IMR-90 (cell line): ENCODE measurements around the gene HMGA1. TPM values are rescaled to one million over a fixed set of nuclear protein-coding genes. Genes with fewer than 3 reads are reported as not detected.

ENCODE experiments used
- ATAC-seq: fragments of 200-7000 bp; cut with Tn5 transposase; 2 replicates; pipeline ENCODE4 v1.9.1; 2020; ENCODE audit warnings: low read depth, mild to moderate bottlenecking, moderate library complexity
- BruUV-seq: library from RNA; stranded (reverse); fragments of 400-500 nt; replicated peaks from 2 replicates; lab custom pipeline; 2021; lab: Mats Ljungman, UMichigan
- CTCF ChIA-PET: fragments of 300-600 bp; formaldehyde crosslinking; extraction: SDS; loops from one replicate; lab custom pipeline; 2021; ENCODE audit warnings: antibody characterized with exemption; lab: Yijun Ruan, JAX
- POLR2A ChIA-PET: fragments of 300-600 bp; sonication (Branson Sonifier 250); formaldehyde crosslinking; loops from one replicate; lab custom pipeline; 2022; ENCODE audit warnings: antibody characterized with exemption; ENCODE audit not compliant: unreplicated experiment; lab: Charles Lee
- DNase-seq: peaks from one replicate; pipeline ENCODE4 v3.0.0; 2013
- H2AFZ ChIP-seq: replicated peaks from 2 replicates; pipeline ENCODE3; 2013; ENCODE audit warnings: low read length, mild to moderate bottlenecking; ENCODE audit not compliant: poor library complexity
- H2AK5ac ChIP-seq: 2 replicates; pipeline ENCODE4 v1.6.1; 2013; ENCODE audit warnings: low read depth, low read length, inconsistent platforms
- H2AK9ac ChIP-seq: replicated peaks from 2 replicates; pipeline ENCODE3; 2013; ENCODE audit warnings: mild to moderate bottlenecking, low read depth, low read length, moderate library complexity; ENCODE audit not compliant: poor library complexity
- H2BK120ac ChIP-seq: 2 replicates; pipeline ENCODE4 v1.6.1; 2013; ENCODE audit warnings: low read depth, low read length, inconsistent platforms
- H2BK15ac ChIP-seq: 3 replicates; pipeline ENCODE4 v1.6.1; 2013; ENCODE audit warnings: low read depth, low read length, inconsistent platforms
- H2BK20ac ChIP-seq: 2 replicates; pipeline ENCODE4 v1.6.1; 2013; ENCODE audit warnings: low read depth, mild to moderate bottlenecking, inconsistent platforms, low read length, moderate library complexity
- H2BK5ac ChIP-seq: 2 replicates; pipeline ENCODE4 v1.6.1; 2013; ENCODE audit warnings: mild to moderate bottlenecking, low read depth, low read length, inconsistent platforms; ENCODE audit not compliant: poor library complexity, severe bottlenecking
- H3K14ac ChIP-seq: replicated peaks from 2 replicates; pipeline ENCODE4 v1.6.1; 2013; ENCODE audit warnings: low read depth, low read length, inconsistent platforms
- H3K18ac ChIP-seq: 2 replicates; pipeline ENCODE4 v1.6.1; 2013; ENCODE audit warnings: low read depth, low read length, control low read depth
- H3K23ac ChIP-seq: 2 replicates; pipeline ENCODE4 v1.6.1; 2013; ENCODE audit warnings: low read depth, low read length, inconsistent platforms
- H3K27ac ChIP-seq: 2 replicates; pipeline ENCODE4 v1.5.1; 2013; ENCODE audit warnings: mild to moderate bottlenecking, control low read depth, low read length; ENCODE audit not compliant: insufficient read depth
- H3K27me3 ChIP-seq: 2 replicates; pipeline ENCODE4 v1.6.1; 2013; ENCODE audit warnings: low read length; ENCODE audit not compliant: control insufficient read depth, insufficient read depth
- H3K36me3 ChIP-seq: 2 replicates; pipeline ENCODE4 v1.6.1; 2013; ENCODE audit warnings: low read length, mixed read lengths; ENCODE audit not compliant: control insufficient read depth, insufficient read depth
- H3K4ac ChIP-seq: 2 replicates; pipeline ENCODE4 v1.6.1; 2013; ENCODE audit warnings: low read depth, low read length, inconsistent platforms
- H3K4me1 ChIP-seq: 2 replicates; pipeline ENCODE4 v1.6.1; 2013; ENCODE audit warnings: low read length, mixed read lengths; ENCODE audit not compliant: control insufficient read depth, insufficient read depth
- H3K4me2 ChIP-seq: 2 replicates; pipeline ENCODE4 v1.6.1; 2013; ENCODE audit warnings: low read depth, mild to moderate bottlenecking, control low read depth, low read length, moderate library complexity
- H3K4me3 ChIP-seq: 2 replicates; pipeline ENCODE4 v1.5.1; 2013; ENCODE audit warnings: low read depth, mild to moderate bottlenecking, control low read depth, low read length, moderate library complexity; ENCODE audit not compliant: insufficient read depth
- H3K56ac ChIP-seq: 2 replicates; pipeline ENCODE4 v1.6.1; 2013; ENCODE audit warnings: low read length, inconsistent platforms; ENCODE audit not compliant: insufficient read depth; ENCODE audit errors: extremely low read depth
- H3K79me1 ChIP-seq, 2 experiments: 2 replicates each; pipeline ENCODE4 v1.6.1; 2013; ENCODE audit warnings: low read length in 2 of 2, inconsistent platforms in 1 of 2, low read depth in 1 of 2
- H3K9ac ChIP-seq: 2 replicates; pipeline ENCODE4 v1.6.1; 2013; ENCODE audit warnings: low read depth, low read length, control low read depth
- H3K9me1 ChIP-seq: 2 replicates; pipeline ENCODE4 v1.6.1; 2013; ENCODE audit warnings: low read length, inconsistent platforms; ENCODE audit not compliant: insufficient read depth
- H3K9me3 ChIP-seq: 2 replicates; pipeline ENCODE4 v1.6.1; 2013; ENCODE audit warnings: low read length; ENCODE audit not compliant: control insufficient read depth, insufficient read depth
- H4K20me1 ChIP-seq: 2 replicates; pipeline ENCODE4 v1.6.1; 2013; ENCODE audit warnings: low read length, inconsistent platforms; ENCODE audit not compliant: insufficient read depth
- H4K5ac ChIP-seq: 2 replicates; pipeline ENCODE4 v1.6.1; 2013; ENCODE audit warnings: mild to moderate bottlenecking, low read depth, low read length, control low read depth
- H4K8ac ChIP-seq, 2 experiments: 2 replicates each; pipeline ENCODE4 v1.6.1; 2013; ENCODE audit warnings: low read depth in 2 of 2, low read length in 2 of 2, control low read depth in 1 of 2, inconsistent platforms in 1 of 2
- H4K91ac ChIP-seq: 2 replicates; pipeline ENCODE4 v1.6.1; 2013; ENCODE audit warnings: low read depth, low read length, inconsistent platforms; ENCODE audit not compliant: insufficient read depth
- CEBPB ChIP-seq: IDR thresholded peaks from 2 replicates; pipeline ENCODE4 v1.6.1; 2012; ENCODE audit warnings: low read depth, low read length, improper control_type of control experiment
- FOS ChIP-seq: fragments of 150-350 bp; IDR thresholded peaks from 2 replicates; pipeline ENCODE4 v1.6.1; 2016; ENCODE audit warnings: low read depth, low read length
- MXI1 ChIP-seq: IDR thresholded peaks from 2 replicates; pipeline ENCODE4 v1.6.1; 2012; ENCODE audit warnings: low read depth, mild to moderate bottlenecking, low read length, moderate library complexity, borderline replicate concordance
- whole genome bisulfite sequencing, 2 experiments: methylation state at CpG; one replicate each; pipeline versions ENCODE4 v1.1.5 to v1.1.7; 2013; ENCODE audit warnings: missing lambda C conversion rate in 2 of 2; ENCODE audit not compliant: insufficient read length in 1 of 2; ENCODE audit errors: extremely low coverage in 2 of 2; 5-methylcytosine and 5-hydroxymethylcytosine counted together
- dilution Hi-C: fragments of 300-500 bp; cut with HindIII; formaldehyde crosslinking; loops from one replicate; pipeline ENCODE4 v1.14.3; 2018; ENCODE audit warnings: low sequenced_read_pairs; ENCODE audit not compliant: unreplicated experiment
- in situ Hi-C: fragments of 300-500 bp; cut with MboI; formaldehyde crosslinking; loops from 3 replicates; pipeline ENCODE4 v1.14.3; 2019; ENCODE audit warnings: low sequenced_read_pairs, inconsistent platforms, mixed read lengths
- intact Hi-C: fragments of 100-400 bp; cut with micrococcal nuclease; formaldehyde crosslinking; loops from 2 replicates; pipeline ENCODE4 v1.10.0; 2022
- polyA plus RNA-seq, 3 experiments: library from polyadenylated mRNA; depleted of rRNA; stranded (reverse); fragments of >200 nt; gene quantifications; 2 replicates each; pipeline ENCODE4 v1.2.3, GENCODE V29; 2012; ENCODE audit warnings: low replicate concordance in 1 of 3
- total RNA-seq: library from RNA; depleted of rRNA; stranded (reverse); fragments of >200 nt; gene quantifications from 2 replicates; pipeline ENCODE4 v1.2.3, GENCODE V29; 2012
- TF ChIP-seq, protein P1 (sequence below): conservative IDR thresholded peaks from 2 replicates; pipeline ENCODE4 v1.5.1; 2012; ENCODE audit warnings: mild to moderate bottlenecking, low read depth, low read length, improper control_type of control experiment

HMGA1 gene
- total and polyA plus RNA-seq, 2 of the 4 experiments (the other 2 are of a cell fraction) = 101 to 589 TPM

DNA sequence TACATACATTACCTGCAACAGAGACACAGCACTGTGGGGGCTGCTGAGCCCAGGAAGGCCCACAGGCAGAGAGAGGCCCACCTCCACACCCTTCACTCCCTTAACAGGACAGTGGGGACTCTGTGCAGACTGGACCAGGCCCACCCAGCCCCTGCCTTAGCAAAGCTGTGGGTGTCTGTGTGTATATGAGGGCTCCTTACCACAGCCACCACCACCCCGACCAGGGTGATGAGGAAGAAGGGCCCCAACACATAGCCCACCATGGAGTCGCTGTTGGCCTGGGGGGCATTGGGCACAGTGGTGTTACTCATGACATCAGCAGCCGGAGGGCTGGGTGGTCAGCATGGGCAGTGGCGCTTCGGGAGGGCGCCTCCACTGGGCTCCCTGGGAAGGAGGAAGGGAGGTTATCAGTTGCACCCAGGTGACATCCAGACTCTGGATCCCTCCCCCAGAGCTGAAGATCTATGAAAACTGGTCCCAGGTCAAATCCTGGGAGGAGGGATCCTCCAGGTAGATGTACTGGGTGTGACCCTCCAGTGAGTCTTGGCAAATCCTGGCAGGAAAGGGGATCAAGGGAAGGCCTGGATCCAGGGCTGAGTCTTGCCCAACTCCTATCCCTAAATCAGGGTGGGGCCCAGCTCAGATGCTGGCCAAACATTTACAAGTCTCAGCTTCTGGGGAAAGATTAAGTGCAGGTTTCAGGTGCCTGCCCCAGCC, 11.0 kb downstream of the HMGA1 start:
- intact Hi-C loops = loop anchor here (2.0 kb wide), 3 partner anchors 51 to 167 kb away; no protein-coding TSS in a partner anchor
- peaks cover 13% of the 10 kb centered on the region for H3K9me1 ChIP-seq
- peak overlapping the region; percentile 88; the same call in 1 of the 2 replicates for H3K4me2 ChIP-seq
- peak overlapping the region; percentile 76; the same call in 1 of the 2 replicates for H3K9ac ChIP-seq
- DNase-seq (no peak), ATAC-seq (no peak)
- dilution Hi-C loops = no loop called here
- no peak overlapping the region for H3K23ac ChIP-seq
- no peak overlapping the region for H3K18ac ChIP-seq
- H4K5ac ChIP-seq = peak overlapping the region; percentile 18; the same call in 1 of the 2 replicates
- no peak overlapping the region for H2BK20ac ChIP-seq
- H3K27ac ChIP-seq = no peak overlapping the region; the same call in 1 of the 2 replicates
- in situ Hi-C loops = loop anchor here (5.0 to 10.0 kb wide), 2 partner anchors 160 to 357 kb away; no protein-coding TSS in a partner anchor
- H3K79me1 ChIP-seq = peaks cover 8 to 49% of the 10 kb centered on the region in 2 experiments; a peak in 3 of 4 replicates
- H3K4me3 ChIP-seq = no peak overlapping the region
- H3K9me3 ChIP-seq = no peaks in the 10 kb centered on the region
- H3K36me3 ChIP-seq = peaks cover 12% of the 10 kb centered on the region
- peak overlapping the region; percentile 90 for H3K4ac ChIP-seq
- ChIA-PET CTCF (interaction anchor here (0.6 kb wide), 1 partner anchor 168 kb away, joined by 3 read pairs; no protein-coding TSS in a partner anchor), POLR2A (interaction anchor here (0.5 to 0.7 kb wide), 2 partner anchors 167 to 408 kb away, joined by 3 read pairs; no protein-coding TSS in a partner anchor)
- peak overlapping the region; percentile 93 for H2AK5ac ChIP-seq
- TF ChIP-seq CEBPB = peak; percentile 31; the same call in 1 of the 2 replicates
- TF ChIP-seq, protein P1, sequence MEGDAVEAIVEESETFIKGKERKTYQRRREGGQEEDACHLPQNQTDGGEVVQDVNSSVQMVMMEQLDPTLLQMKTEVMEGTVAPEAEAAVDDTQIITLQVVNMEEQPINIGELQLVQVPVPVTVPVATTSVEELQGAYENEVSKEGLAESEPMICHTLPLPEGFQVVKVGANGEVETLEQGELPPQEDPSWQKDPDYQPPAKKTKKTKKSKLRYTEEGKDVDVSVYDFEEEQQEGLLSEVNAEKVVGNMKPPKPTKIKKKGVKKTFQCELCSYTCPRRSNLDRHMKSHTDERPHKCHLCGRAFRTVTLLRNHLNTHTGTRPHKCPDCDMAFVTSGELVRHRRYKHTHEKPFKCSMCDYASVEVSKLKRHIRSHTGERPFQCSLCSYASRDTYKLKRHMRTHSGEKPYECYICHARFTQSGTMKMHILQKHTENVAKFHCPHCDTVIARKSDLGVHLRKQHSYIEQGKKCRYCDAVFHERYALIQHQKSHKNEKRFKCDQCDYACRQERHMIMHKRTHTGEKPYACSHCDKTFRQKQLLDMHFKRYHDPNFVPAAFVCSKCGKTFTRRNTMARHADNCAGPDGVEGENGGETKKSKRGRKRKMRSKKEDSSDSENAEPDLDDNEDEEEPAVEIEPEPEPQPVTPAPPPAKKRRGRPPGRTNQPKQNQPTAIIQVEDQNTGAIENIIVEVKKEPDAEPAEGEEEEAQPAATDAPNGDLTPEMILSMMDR = no peak
- TF ChIP-seq MXI1 = no peak
- no peak for TF ChIP-seq FOS
- no CpG with 5 or more reads among the region's 6 CpGs for WGBS, 2 experiments
- peak overlapping the region; percentile 19 to 68; a peak in 2 of 4 replicates for H4K8ac ChIP-seq
- 0 out of 2 replicates have a peak overlapping the region, but pooled peaks have one; percentile 84 for H3K14ac ChIP-seq
- H2AFZ ChIP-seq = peak overlapping the region; percentile 85
- peaks cover 9% of the 10 kb centered on the region for H4K20me1 ChIP-seq
- H2BK5ac ChIP-seq = peak overlapping the region; percentile 68
- no TSS peak for BruUV-seq
- peaks cover 22% of the 10 kb centered on the region for H3K4me1 ChIP-seq
- 0 out of 2 replicates have a peak overlapping the region, but pooled peaks have one; percentile 52 for H2BK120ac ChIP-seq
- H2AK9ac ChIP-seq = peak overlapping the region; percentile 94
- H3K56ac ChIP-seq = no peak overlapping the region
- H4K91ac ChIP-seq = 0 out of 2 replicates have a peak overlapping the region, but pooled peaks have one; percentile 35
- no peaks in the 10 kb centered on the region for H3K27me3 ChIP-seq
- peak overlapping the region; percentile 3; the same call in 2 of the 3 replicates for H2BK15ac ChIP-seq
